ENCODE results near the gene HES2.

GRCh38 chr1:6414443-6414844 lies 5.3 kb downstream of the HES2 start:
- TF ChIP-seq CTCF (conservative IDR thresholded peaks at IDR 0.05 in 1 of 2, IDR thresholded peaks at IDR 0.05 in 1 of 2; ENCODE audit: low read depth in 1 of 2, low read length in 2 of 2) (peak; percentile 61 to 70), EZH2 (IDR thresholded peaks at IDR 0.05; ENCODE audit: low read length, missing control alignments) (no peak)

All from fibroblast of lung (primary cell).